ENCODE measurements around the gene TMEM106C.

TMEM106C gene

DNA sequence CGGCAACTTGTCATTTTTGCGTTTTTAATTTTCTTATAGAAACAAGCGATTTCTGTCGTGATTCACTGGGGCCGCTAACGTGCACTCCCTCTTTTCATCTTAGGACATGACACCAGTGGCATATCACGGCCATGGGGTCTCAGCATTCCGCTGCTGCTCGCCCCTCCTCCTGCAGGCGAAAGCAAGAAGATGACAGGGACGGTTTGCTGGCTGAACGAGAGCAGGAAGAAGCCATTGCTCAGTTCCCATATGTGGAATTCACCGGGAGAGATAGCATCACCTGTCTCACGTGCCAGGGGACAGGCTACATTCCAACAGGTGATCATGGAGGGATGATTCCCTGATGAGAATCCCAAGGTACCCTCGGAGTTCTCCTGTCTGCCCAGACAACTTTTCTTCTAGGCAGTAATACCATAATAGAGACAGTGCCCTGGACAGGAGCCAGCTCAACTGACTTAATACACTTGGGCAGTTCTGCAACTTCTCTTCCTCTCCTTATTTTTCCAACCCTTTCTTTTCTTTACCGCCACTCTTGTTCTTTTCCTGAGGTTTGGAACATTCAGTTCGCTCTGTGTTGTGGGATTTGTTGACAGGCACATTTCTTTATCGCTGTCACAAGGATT is 821 bp downstream of the TMEM106C start:
- Histone ChIP-seq H3K4me3 (ENCODE audit: low read depth, low read length) (peak overlapping the region; percentile 86), H3K9me3 (ENCODE audit: severe bottlenecking) (no peaks in the 10 kb centered on the region), H3K36me3 (peaks cover 34% of the 10 kb centered on the region), H3K27ac (no peak overlapping the region), H3K27me3 (ENCODE audit: insufficient read depth, low read depth, severe bottlenecking) (no peaks in the 10 kb centered on the region)
- peak; percentile 28 for DNase-seq
- TF ChIP-seq CTCF (IDR thresholded peaks at IDR 0.05; ENCODE audit: low read depth, low read length) = no peak

DNA sequence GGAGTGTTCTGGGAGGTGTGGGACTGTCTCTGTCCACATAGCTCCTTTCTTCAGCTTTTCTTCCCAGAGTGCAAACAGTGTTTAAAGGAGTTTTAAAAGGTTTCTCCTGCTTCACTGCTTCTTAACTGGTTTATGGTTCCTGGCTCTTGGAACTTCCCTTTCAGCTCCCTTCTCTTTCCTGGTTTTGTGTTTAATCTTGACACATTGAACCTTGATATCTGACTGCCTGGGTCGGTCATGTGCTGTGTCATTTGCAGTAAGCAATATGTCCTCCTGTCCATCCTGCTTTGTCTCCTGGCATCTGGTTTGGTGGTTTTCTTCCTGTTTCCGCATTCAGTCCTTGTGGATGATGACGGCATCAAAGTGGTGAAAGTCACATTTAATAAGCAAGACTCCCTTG is 2.2 kb downstream of the TMEM106C start:
- H3K4me3 ChIP-seq (ENCODE audit: low read depth, low read length) = no peak overlapping the region
- peaks cover 35% of the 10 kb centered on the region for H3K36me3 ChIP-seq
- no peak for DNase-seq
- no peak overlapping the region for H3K27ac ChIP-seq
- TF ChIP-seq CTCF (IDR thresholded peaks at IDR 0.05; ENCODE audit: low read depth, low read length) = no peak
- no peaks in the 10 kb centered on the region for H3K9me3 ChIP-seq (ENCODE audit: severe bottlenecking)
- no peaks in the 10 kb centered on the region for H3K27me3 ChIP-seq (ENCODE audit: insufficient read depth, low read depth, severe bottlenecking)

GRCh38 chr12:47967461-47968321 is 4.3 kb downstream of the TMEM106C start:
- no peaks in the 10 kb centered on the region for H3K9me3 ChIP-seq (ENCODE audit: severe bottlenecking)
- no peaks in the 10 kb centered on the region for H3K27me3 ChIP-seq (ENCODE audit: insufficient read depth, low read depth, severe bottlenecking)
- no peak overlapping the region for H3K27ac ChIP-seq
- H3K4me3 ChIP-seq (ENCODE audit: low read depth, low read length) = no peak overlapping the region
- DNase-seq = no peak
- peaks cover 35% of the 10 kb centered on the region for H3K36me3 ChIP-seq
- no peak for TF ChIP-seq CTCF (IDR thresholded peaks at IDR 0.05; ENCODE audit: low read depth, low read length)

GRCh38 chr12:47969845-47970244 is 6.4 kb downstream of the TMEM106C start:
- Histone ChIP-seq H3K4me3 (ENCODE audit: low read depth, low read length) (no peak overlapping the region), H3K27ac (no peak overlapping the region), H3K36me3 (peaks cover 34% of the 10 kb centered on the region), H3K27me3 (ENCODE audit: insufficient read depth, low read depth, severe bottlenecking) (no peaks in the 10 kb centered on the region), H3K9me3 (ENCODE audit: severe bottlenecking) (no peaks in the 10 kb centered on the region)
- DNase-seq = no peak
- no peak for TF ChIP-seq CTCF (IDR thresholded peaks at IDR 0.05; ENCODE audit: low read depth, low read length)

DNA sequence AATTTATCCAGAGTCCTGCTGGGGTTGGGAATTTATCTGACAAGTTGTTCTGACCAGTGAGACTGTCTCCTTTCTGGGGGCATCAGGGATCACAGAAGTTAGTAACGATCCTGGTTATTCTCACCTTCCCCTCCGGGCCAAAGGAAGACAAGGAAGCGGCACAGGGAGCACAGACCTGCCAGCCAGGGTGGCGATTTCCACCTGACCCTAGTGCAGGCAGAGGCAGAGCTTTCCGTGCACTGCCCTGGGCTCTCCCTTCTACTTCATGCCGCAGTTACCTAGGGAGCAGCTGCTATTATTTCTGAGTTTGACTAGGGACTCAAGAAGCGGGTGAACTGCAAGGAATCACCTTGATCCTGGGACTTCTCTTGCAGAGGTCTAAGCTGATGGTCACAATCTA is 7.4 kb downstream of the TMEM106C start:
- no peak for DNase-seq
- TF ChIP-seq CTCF (IDR thresholded peaks at IDR 0.05; ENCODE audit: low read depth, low read length) = no peak
- Histone ChIP-seq H3K36me3 (peaks cover 24% of the 10 kb centered on the region), H3K4me3 (ENCODE audit: low read depth, low read length) (no peak overlapping the region), H3K27ac (no peak overlapping the region), H3K27me3 (ENCODE audit: insufficient read depth, low read depth, severe bottlenecking) (no peaks in the 10 kb centered on the region), H3K9me3 (ENCODE audit: severe bottlenecking) (no peaks in the 10 kb centered on the region)

Data from WERI-Rb-1 (cell line).